Gastrocnemius medialis (tissue), 4 donors: ENCODE results near the gene ZC3H11A. TPM values are rescaled to one million over a fixed set of nuclear protein-coding genes. Genes with fewer than 3 reads are reported as not detected.
A peak's percentile ranks its signal among the peaks of the same experiment; 100 is the strongest.
"Not testable (repeated sequence)": the region's sequence is repeated elsewhere in the genome, so short reads cannot be mapped to it uniquely, and the experiment has no call there.

Experiments used
- ATAC-seq, 2 donors: fragments of 150-250 bp; one replicate each; pipeline ENCODE4 v1.9.1; 2016
- DNase-seq, 2 donors: peaks; one replicate each; pipeline ENCODE4 v3.0.0-alpha.2; 2019
- H3K27ac ChIP-seq, 4 donors: fragments of 200-600 bp; sonication (generic); 1 replicate in 1 of 4; 2 replicates in 3 of 4; pipeline ENCODE4 v1.5.1; 2016 to 2018; ENCODE audit warnings: mild to moderate bottlenecking in 2 of 4, moderate library complexity in 1 of 4
- H3K27me3 ChIP-seq, 3 donors: fragments of 200-600 bp; sonication (generic) in 2 of 3; 1 replicate in 1 of 3; 2 replicates in 2 of 3; pipeline versions ENCODE4 v1.5.1 to v1.6.0; 2016 to 2019; ENCODE audit warnings: mild to moderate bottlenecking in 1 of 3, moderate library complexity in 1 of 3
- H3K36me3 ChIP-seq, 2 donors: fragments of 200-600 bp; sonication (generic) in 1 of 2; one replicate each; pipeline ENCODE4 v1.5.1; 2017 to 2018
- H3K4me1 ChIP-seq, 2 donors: fragments of 200-600 bp; sonication (generic) in 1 of 2; one replicate each; pipeline ENCODE4 v1.5.1; 2016 to 2017; ENCODE audit warnings: mild to moderate bottlenecking in 2 of 2
- H3K4me3 ChIP-seq, 4 donors: fragments of 200-600 bp; sonication (generic) in 3 of 4; 1 replicate in 1 of 4; 2 replicates in 3 of 4; pipeline ENCODE4 v1.5.1; 2016 to 2019; ENCODE audit warnings: mild to moderate bottlenecking in 2 of 4
- H3K9me3 ChIP-seq, 3 donors: fragments of 200-600 bp; sonication (generic) in 2 of 3; 1 replicate in 1 of 3; 2 replicates in 2 of 3; pipeline ENCODE4 v1.5.1; 2016 to 2019
- POLR2A ChIP-seq, 2 donors: fragments of 450-650 bp; IDR thresholded peaks; one replicate each; pipeline ENCODE4 v1.6.1; 2017; ENCODE audit warnings: antibody characterized with exemption in 2 of 2, mild to moderate bottlenecking in 2 of 2, moderate library complexity in 2 of 2
- in situ Hi-C, 4 donors: fragments of 200-750 bp; cut with MboI; loops; one replicate each; pipeline versions ENCODE4 v1.15.0 to v1.8.0; 2017; ENCODE audit warnings: low sequenced_read_pairs in 4 of 4
- intact Hi-C: fragments of 100-400 bp; cut with DNase I; formaldehyde crosslinking; loops from one replicate; pipeline ENCODE4 v1.15.1; 2023; ENCODE audit warnings: low total_unique reads
- total RNA-seq, 4 donors: library from RNA; depleted of rRNA; stranded (reverse); fragments of >200 nt; gene quantifications; one replicate each; pipeline versions ENCODE4 v1.1.0 to v1.2.3, GENCODE V29; 2016
- TF ChIP-seq, protein P1 (sequence below), 5 experiments: fragments of 450-650 bp in 3 of 5; fragments of 200-600 bp in 2 of 5; sonication (generic) in 2 of 5; IDR thresholded peaks in 4 of 5; conservative IDR thresholded peaks in 1 of 5; 1 replicate in 4 of 5; 2 replicates in 1 of 5; pipeline ENCODE4 v1.5.1; 2016 to 2019; ENCODE audit warnings: antibody characterized with exemption in 5 of 5, mild to moderate bottlenecking in 3 of 5, moderate library complexity in 3 of 5

The ZC3H11A gene
- total RNA-seq, 4 donors from 2014 or later, result 71.0 to 131 (median 92.0) TPM

GRCh38 chr1:203792486-203792885 lies 2.9 kb upstream of the ZC3H11A start:
- peaks cover 9 to 15% of the 10 kb centered on the region in 2 donors for H3K4me1 ChIP-seq
- H3K36me3 ChIP-seq, result no peaks in the 10 kb centered on the region
- intact Hi-C loops, result loop anchor here (10.0 kb wide), 2 partner anchors 518 to 758 kb away; no protein-coding TSS in a partner anchor
- TF ChIP-seq POLR2A (IDR thresholded peaks at IDR 0.05), result no peak
- TF ChIP-seq, protein P1, sequence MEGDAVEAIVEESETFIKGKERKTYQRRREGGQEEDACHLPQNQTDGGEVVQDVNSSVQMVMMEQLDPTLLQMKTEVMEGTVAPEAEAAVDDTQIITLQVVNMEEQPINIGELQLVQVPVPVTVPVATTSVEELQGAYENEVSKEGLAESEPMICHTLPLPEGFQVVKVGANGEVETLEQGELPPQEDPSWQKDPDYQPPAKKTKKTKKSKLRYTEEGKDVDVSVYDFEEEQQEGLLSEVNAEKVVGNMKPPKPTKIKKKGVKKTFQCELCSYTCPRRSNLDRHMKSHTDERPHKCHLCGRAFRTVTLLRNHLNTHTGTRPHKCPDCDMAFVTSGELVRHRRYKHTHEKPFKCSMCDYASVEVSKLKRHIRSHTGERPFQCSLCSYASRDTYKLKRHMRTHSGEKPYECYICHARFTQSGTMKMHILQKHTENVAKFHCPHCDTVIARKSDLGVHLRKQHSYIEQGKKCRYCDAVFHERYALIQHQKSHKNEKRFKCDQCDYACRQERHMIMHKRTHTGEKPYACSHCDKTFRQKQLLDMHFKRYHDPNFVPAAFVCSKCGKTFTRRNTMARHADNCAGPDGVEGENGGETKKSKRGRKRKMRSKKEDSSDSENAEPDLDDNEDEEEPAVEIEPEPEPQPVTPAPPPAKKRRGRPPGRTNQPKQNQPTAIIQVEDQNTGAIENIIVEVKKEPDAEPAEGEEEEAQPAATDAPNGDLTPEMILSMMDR (IDR thresholded peaks at IDR 0.05 in 4 of 5, conservative IDR thresholded peaks at IDR 0.05 in 1 of 5), result no peak
- H3K27ac ChIP-seq, result no peak overlapping the region
- in situ Hi-C loops, result no loop called here
- no peak for DNase-seq
- H3K4me3 ChIP-seq, result no peak overlapping the region
- no peak for ATAC-seq
- no peaks in the 10 kb centered on the region for H3K9me3 ChIP-seq
- H3K27me3 ChIP-seq, result no peaks in the 10 kb centered on the region

DNA sequence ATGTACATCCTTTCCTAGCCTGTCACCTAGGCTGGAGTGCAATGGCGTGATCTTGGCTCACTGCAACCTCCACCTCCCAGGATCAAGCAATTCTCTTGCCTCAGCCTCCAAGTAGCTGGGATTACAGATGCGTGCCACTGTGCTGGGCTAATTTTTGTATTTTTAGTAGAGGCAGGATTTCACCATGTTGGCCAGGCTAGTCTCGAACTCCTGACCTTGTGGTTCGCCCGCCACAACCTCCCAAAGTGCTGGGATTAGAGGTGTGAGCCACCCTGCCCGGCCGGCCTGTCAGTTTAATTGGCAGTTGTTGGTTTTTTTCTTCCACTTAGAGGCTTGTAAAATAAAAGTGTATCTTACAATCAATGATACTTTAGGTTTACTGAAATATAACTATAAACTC lies 1.9 kb upstream of the ZC3H11A start:
- H3K27me3 ChIP-seq, DNase-seq, H3K4me3 ChIP-seq, in situ Hi-C loops, H3K9me3 ChIP-seq, H3K27ac ChIP-seq, ATAC-seq, H3K36me3 ChIP-seq: not testable (repeated sequence)
- H3K4me1 ChIP-seq, result peaks cover 20 to 26% of the 10 kb centered on the region in 2 donors
- intact Hi-C loops, result loop anchor here (10.0 kb wide), 2 partner anchors 519 to 759 kb away; no protein-coding TSS in a partner anchor

DNA sequence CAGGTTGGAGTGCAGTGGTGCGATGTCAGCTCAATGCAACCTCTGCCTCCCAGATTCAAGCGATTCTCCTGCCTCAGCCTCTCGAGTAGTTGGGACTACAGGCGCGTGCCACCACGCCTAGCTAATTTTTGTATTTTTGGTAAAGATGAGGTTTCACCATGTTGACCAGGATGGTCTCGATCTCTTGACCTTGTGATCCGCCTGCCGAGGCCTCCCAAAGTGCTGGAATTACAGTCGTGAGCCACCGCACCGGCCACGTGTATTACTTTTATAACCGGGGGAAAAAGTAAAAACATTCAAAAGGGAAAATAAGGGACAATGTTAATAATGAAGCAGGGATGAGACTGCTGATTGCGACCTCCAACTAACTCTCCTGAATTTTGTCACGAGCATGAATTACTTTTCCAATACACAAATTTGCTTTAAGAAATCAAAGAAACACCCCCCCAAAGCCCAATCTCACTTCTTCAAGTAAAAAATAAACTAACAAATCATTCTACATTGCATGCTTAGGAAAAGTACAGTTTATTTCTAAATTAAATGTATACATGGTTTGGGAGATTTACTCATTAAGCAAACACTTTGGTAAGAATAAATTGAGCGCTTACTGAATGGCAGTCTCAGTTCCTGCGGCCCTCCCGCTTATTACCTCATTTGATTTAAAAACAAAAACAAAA lies 521 bp upstream of the ZC3H11A start:
- ATAC-seq (no peak), DNase-seq (no peak)
- intact Hi-C loops, result loop anchor here (2.0 to 10.0 kb wide), 4 partner anchors 26 to 828 kb away; partner anchors contain the start of gene CYB5R1
- peaks cover 34 to 39% of the 10 kb centered on the region in 2 donors for H3K4me1 ChIP-seq
- TF ChIP-seq, protein P1 (IDR thresholded peaks at IDR 0.05 in 4 of 5, conservative IDR thresholded peaks at IDR 0.05 in 1 of 5), result no peak
- no peak for TF ChIP-seq POLR2A (IDR thresholded peaks at IDR 0.05)
- H3K9me3 ChIP-seq, result no peaks in the 10 kb centered on the region
- no peaks in the 10 kb centered on the region for H3K27me3 ChIP-seq
- peak overlapping the region; percentile 98 to 99 (median 98) for H3K27ac ChIP-seq
- no peaks in the 10 kb centered on the region for H3K36me3 ChIP-seq
- in situ Hi-C loops, result no loop called here
- H3K4me3 ChIP-seq, result peak overlapping the region; percentile 75 to 91 (median 86)

- H3K36me3 ChIP-seq, result no peaks in the 10 kb centered on the region
- peak; percentile 9 to 21 for ATAC-seq
- intact Hi-C loops (loop anchor here (5.0 to 10.0 kb wide), 3 partner anchors 521 to 829 kb away; partner anchors contain the start of gene CYB5R1), in situ Hi-C loops (no loop called here)
- no peaks in the 10 kb centered on the region for H3K27me3 ChIP-seq
- H3K27ac ChIP-seq, result peak overlapping the region; percentile 98 to 99 (median 98)
- TF ChIP-seq, protein P1 (IDR thresholded peaks at IDR 0.05 in 4 of 5, conservative IDR thresholded peaks at IDR 0.05 in 1 of 5), result no peak
- no peak for TF ChIP-seq POLR2A (IDR thresholded peaks at IDR 0.05)
- H3K4me1 ChIP-seq, result peaks cover 45 to 52% of the 10 kb centered on the region in 2 donors
- H3K4me3 ChIP-seq, result peak overlapping the region; percentile 75 to 91 (median 86)
- no peaks in the 10 kb centered on the region for H3K9me3 ChIP-seq
- no peak for DNase-seq
Observed at GRCh38 chr1:203796236-203796605, 798 bp downstream of the ZC3H11A start.

DNA sequence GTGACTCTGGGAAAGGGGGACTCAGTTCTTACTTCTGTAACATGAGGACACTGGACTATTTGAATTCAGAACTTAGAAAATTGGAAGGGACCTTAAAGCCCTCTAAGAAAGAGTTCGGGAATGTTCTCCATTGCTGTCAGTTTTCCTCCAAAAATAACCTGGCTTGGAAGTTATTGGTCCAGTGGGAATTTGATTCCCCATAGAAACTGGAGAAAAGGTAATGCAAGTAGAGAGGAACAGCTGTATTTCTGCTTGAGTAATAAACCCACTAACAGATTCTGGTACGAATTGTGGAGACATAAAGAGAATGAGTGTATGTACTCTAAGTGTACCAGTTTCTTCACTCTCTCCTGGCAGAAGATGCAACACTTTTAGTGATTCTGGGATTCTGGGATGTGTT lies 1.8 kb downstream of the ZC3H11A start:
- Histone ChIP-seq H3K4me3 (peak overlapping the region; percentile 75 to 91 (median 86)), H3K27me3 (no peaks in the 10 kb centered on the region), H3K9me3 (no peaks in the 10 kb centered on the region), H3K4me1 (peaks cover 54 to 62% of the 10 kb centered on the region in 2 donors), H3K36me3 (no peaks in the 10 kb centered on the region), H3K27ac (peak overlapping the region; percentile 98 to 99 (median 98))
- intact Hi-C loops (loop anchor here (5.0 to 10.0 kb wide), 3 partner anchors 522 to 830 kb away; partner anchors contain the start of gene CYB5R1), in situ Hi-C loops (no loop called here)
- DNase-seq (no peak), ATAC-seq (peak; percentile 15 to 40)
- TF ChIP-seq POLR2A (IDR thresholded peaks at IDR 0.05), result peak in 1 of 2 donors; percentile 32
- TF ChIP-seq, protein P1 (IDR thresholded peaks at IDR 0.05 in 4 of 5, conservative IDR thresholded peaks at IDR 0.05 in 1 of 5), result no peak
